ENCODE data around the gene CCDC17. TPM values are rescaled to one million over a fixed set of nuclear protein-coding genes. Genes with fewer than 3 reads are reported as not detected.
"Not testable (repeated sequence)": the region's sequence is repeated elsewhere in the genome, so short reads cannot be mapped to it uniquely, and the experiment has no call there.

The CCDC17 gene
- total RNA-seq, 1 donor from 2014 or later: 1.5 TPM

GRCh38 chr1:45608175-45609156 lies 15.4 kb downstream of the CCDC17 start:
- peaks cover 55% of the 10 kb centered on the region for H3K36me3 Mint-ChIP-seq
- no peak overlapping the region for H3K27ac ChIP-seq
- H3K27me3 ChIP-seq: no peaks in the 10 kb centered on the region
- H3K4me3 Mint-ChIP-seq: no peak overlapping the region
- H3K4me2 ChIP-seq: no peak overlapping the region
- H4K20me1 ChIP-seq (ENCODE audit: low read depth): peaks cover 90% of the 10 kb centered on the region
- no peak overlapping the region for H3K4me3 ChIP-seq
- no peak overlapping the region for H3K9ac ChIP-seq
- peaks cover 99% of the 10 kb centered on the region for H3K79me2 ChIP-seq (ENCODE audit: low read depth)
- no peaks in the 10 kb centered on the region for H3K9me3 Mint-ChIP-seq
- H3K4me1 ChIP-seq: no peaks in the 10 kb centered on the region
- H3K36me3 ChIP-seq: peaks cover 45% of the 10 kb centered on the region
- H3K4me1 Mint-ChIP-seq: no peaks in the 10 kb centered on the region
- H3K27ac Mint-ChIP-seq: no peak overlapping the region
- no peaks in the 10 kb centered on the region for H3K27me3 Mint-ChIP-seq (ENCODE audit: insufficient read depth, low read depth)
- H2AFZ ChIP-seq (replicated peaks): no peak overlapping the region
- no peak for DNase-seq (ENCODE audit: low spot score)
- peaks cover 69% of the 10 kb centered on the region for H3F3A ChIP-seq (ENCODE audit: low read depth)
- H3K9me3 ChIP-seq (ENCODE audit: low read depth): no peaks in the 10 kb centered on the region
- TF ChIP-seq EZH2phosphoT487 (IDR thresholded peaks at IDR 0.05) (no peak), EZH2 (IDR thresholded peaks at IDR 0.05) (no peak), CTCF (IDR thresholded peaks at IDR 0.05) (no peak)

- no peak overlapping the region for H2AFZ ChIP-seq (replicated peaks)
- no peak overlapping the region for H3K27ac Mint-ChIP-seq
- peaks cover 65% of the 10 kb centered on the region for H3F3A ChIP-seq (ENCODE audit: low read depth)
- peaks cover 51% of the 10 kb centered on the region for H3K36me3 Mint-ChIP-seq
- DNase-seq (ENCODE audit: low spot score): no peak
- H3K36me3 ChIP-seq: peaks cover 38% of the 10 kb centered on the region
- no peaks in the 10 kb centered on the region for H3K4me1 Mint-ChIP-seq
- H3K4me2 ChIP-seq: no peak overlapping the region
- H3K4me3 ChIP-seq: no peak overlapping the region
- H3K4me3 Mint-ChIP-seq: no peak overlapping the region
- H3K9me3 ChIP-seq (ENCODE audit: low read depth): no peaks in the 10 kb centered on the region
- no peak overlapping the region for H3K9ac ChIP-seq
- TF ChIP-seq CTCF (IDR thresholded peaks at IDR 0.05): no peak
- TF ChIP-seq EZH2 (IDR thresholded peaks at IDR 0.05): no peak
- no peak for TF ChIP-seq EZH2phosphoT487 (IDR thresholded peaks at IDR 0.05)
- no peaks in the 10 kb centered on the region for H3K27me3 ChIP-seq
- peaks cover 91% of the 10 kb centered on the region for H4K20me1 ChIP-seq (ENCODE audit: low read depth)
- peaks cover 99% of the 10 kb centered on the region for H3K79me2 ChIP-seq (ENCODE audit: low read depth)
- H3K27ac ChIP-seq: no peak overlapping the region
- no peaks in the 10 kb centered on the region for H3K9me3 Mint-ChIP-seq
- no peaks in the 10 kb centered on the region for H3K4me1 ChIP-seq
- H3K27me3 Mint-ChIP-seq (ENCODE audit: insufficient read depth, low read depth): no peaks in the 10 kb centered on the region
These were observed 16.3 kb downstream of the CCDC17 start for GRCh38 chr1:45607404-45608074.

- no peak overlapping the region for H2AFZ ChIP-seq (replicated peaks)
- no peak overlapping the region for H3K4me3 Mint-ChIP-seq
- no peaks in the 10 kb centered on the region for H3K9me3 Mint-ChIP-seq
- H3K4me2 ChIP-seq: no peak overlapping the region
- H3K9ac ChIP-seq: no peak overlapping the region
- H3K27me3 Mint-ChIP-seq (ENCODE audit: insufficient read depth, low read depth): no peaks in the 10 kb centered on the region
- H4K20me1 ChIP-seq (ENCODE audit: low read depth): peaks cover 100% of the 10 kb centered on the region
- TF ChIP-seq CTCF (IDR thresholded peaks at IDR 0.05) (no peak), EZH2phosphoT487 (IDR thresholded peaks at IDR 0.05) (no peak), EZH2 (IDR thresholded peaks at IDR 0.05) (no peak)
- no peak overlapping the region for H3K27ac Mint-ChIP-seq
- peaks cover 13% of the 10 kb centered on the region for H3K4me1 ChIP-seq
- no peaks in the 10 kb centered on the region for H3K9me3 ChIP-seq (ENCODE audit: low read depth)
- no peak for DNase-seq (ENCODE audit: low spot score)
- no peak overlapping the region for H3K27ac ChIP-seq
- peaks cover 58% of the 10 kb centered on the region for H3F3A ChIP-seq (ENCODE audit: low read depth)
- H3K27me3 ChIP-seq: no peaks in the 10 kb centered on the region
- H3K36me3 Mint-ChIP-seq: peaks cover 40% of the 10 kb centered on the region
- peaks cover 100% of the 10 kb centered on the region for H3K79me2 ChIP-seq (ENCODE audit: low read depth)
- H3K36me3 ChIP-seq: peaks cover 41% of the 10 kb centered on the region
- peaks cover 19% of the 10 kb centered on the region for H3K4me1 Mint-ChIP-seq
- no peak overlapping the region for H3K4me3 ChIP-seq
These were observed 19.6 kb downstream of the CCDC17 start for GRCh38 chr1:45604239-45604638.

- H3K4me2 ChIP-seq; DNase-seq (ENCODE audit: low spot score); H3K4me3 Mint-ChIP-seq; H3K27me3 ChIP-seq; H3K9me3 ChIP-seq (ENCODE audit: low read depth); H3K4me1 ChIP-seq; H3K4me3 ChIP-seq; H3K9ac ChIP-seq; H3K27me3 Mint-ChIP-seq (ENCODE audit: insufficient read depth, low read depth); H2AFZ ChIP-seq (replicated peaks); H3K27ac ChIP-seq; H3K27ac Mint-ChIP-seq; H3K9me3 Mint-ChIP-seq: not testable (repeated sequence)
- Histone ChIP-seq H3K79me2 (ENCODE audit: low read depth) (peaks cover 100% of the 10 kb centered on the region), H4K20me1 (ENCODE audit: low read depth) (peaks cover 100% of the 10 kb centered on the region), H3K36me3 (peaks cover 39% of the 10 kb centered on the region), H3F3A (ENCODE audit: low read depth) (peaks cover 51% of the 10 kb centered on the region)
- Mint-ChIP-seq H3K36me3 (peaks cover 30% of the 10 kb centered on the region), H3K4me1 (peaks cover 15% of the 10 kb centered on the region)
These were observed 27.1 kb downstream of the CCDC17 start for GRCh38 chr1:45596765-45597164.

Measured in neural progenitor cell (in vitro differentiated cells).